Retinal pigment epithelial cell (primary cell): ENCODE measurements around the gene LRRC47.

Experiments
- DNase-seq: peaks from one replicate; pipeline ENCODE4 v3.0.0-alpha.2; 2010; ENCODE audit warnings: low read depth
- H3K4me3 ChIP-seq: 2 replicates; pipeline ENCODE4 v1.5.1; 2011; ENCODE audit warnings: mild to moderate bottlenecking, low read length, control low read depth, moderate library complexity
- TF ChIP-seq, protein P1 (sequence below): conservative IDR thresholded peaks from 2 replicates; pipeline ENCODE4 v1.5.1; 2011; ENCODE audit warnings: low read depth, low read length, control low read depth, inconsistent platforms

LRRC47 gene

GRCh38 chr1:3834701-3835100 is 38.4 kb upstream of the LRRC47 start:
- no peak overlapping the region for H3K4me3 ChIP-seq
- no peak for DNase-seq
- TF ChIP-seq, protein P1, sequence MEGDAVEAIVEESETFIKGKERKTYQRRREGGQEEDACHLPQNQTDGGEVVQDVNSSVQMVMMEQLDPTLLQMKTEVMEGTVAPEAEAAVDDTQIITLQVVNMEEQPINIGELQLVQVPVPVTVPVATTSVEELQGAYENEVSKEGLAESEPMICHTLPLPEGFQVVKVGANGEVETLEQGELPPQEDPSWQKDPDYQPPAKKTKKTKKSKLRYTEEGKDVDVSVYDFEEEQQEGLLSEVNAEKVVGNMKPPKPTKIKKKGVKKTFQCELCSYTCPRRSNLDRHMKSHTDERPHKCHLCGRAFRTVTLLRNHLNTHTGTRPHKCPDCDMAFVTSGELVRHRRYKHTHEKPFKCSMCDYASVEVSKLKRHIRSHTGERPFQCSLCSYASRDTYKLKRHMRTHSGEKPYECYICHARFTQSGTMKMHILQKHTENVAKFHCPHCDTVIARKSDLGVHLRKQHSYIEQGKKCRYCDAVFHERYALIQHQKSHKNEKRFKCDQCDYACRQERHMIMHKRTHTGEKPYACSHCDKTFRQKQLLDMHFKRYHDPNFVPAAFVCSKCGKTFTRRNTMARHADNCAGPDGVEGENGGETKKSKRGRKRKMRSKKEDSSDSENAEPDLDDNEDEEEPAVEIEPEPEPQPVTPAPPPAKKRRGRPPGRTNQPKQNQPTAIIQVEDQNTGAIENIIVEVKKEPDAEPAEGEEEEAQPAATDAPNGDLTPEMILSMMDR, result no peak

DNA sequence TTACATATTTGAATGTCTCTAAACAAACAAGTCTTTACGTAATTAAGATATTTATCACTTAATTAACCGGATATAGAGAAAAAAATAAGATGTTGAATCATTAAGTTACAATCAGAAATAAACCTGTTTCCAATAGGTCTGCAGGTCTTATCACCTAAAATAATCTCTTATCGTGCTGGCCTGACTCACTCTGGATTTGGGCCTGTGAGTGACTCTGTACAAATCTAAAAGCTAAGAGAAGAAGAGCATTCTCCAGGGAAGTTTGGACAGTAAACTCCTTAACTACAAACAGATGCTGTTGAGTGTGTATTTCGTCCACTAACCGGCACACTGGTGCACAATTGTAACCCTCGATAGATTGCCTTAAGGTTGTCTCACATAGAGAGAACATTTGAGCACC is 35.4 kb upstream of the LRRC47 start:
- TF ChIP-seq, protein P1, result no peak
- H3K4me3 ChIP-seq, result no peak overlapping the region
- DNase-seq, result no peak

DNA sequence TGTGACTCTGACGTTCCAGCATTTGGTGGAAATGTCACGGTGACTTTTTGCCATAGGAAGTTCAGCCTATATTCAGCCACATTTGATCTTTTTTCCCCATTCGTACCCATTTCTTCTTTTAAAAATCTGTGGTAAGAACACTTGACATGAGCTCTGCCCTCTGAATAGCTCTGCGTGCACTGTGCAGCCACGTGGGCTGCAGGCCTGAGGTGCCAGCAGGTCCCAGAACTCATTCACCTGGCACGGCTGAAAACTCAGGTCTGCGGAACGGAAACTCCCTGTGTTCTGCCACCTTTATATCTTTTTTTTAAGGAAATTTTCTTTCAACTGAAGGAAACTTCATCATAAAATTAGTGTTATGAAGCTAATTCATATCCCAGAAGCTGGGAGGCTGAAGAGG is 32.1 kb upstream of the LRRC47 start:
- TF ChIP-seq, protein P1, result no peak
- no peak overlapping the region for H3K4me3 ChIP-seq
- no peak for DNase-seq

DNA sequence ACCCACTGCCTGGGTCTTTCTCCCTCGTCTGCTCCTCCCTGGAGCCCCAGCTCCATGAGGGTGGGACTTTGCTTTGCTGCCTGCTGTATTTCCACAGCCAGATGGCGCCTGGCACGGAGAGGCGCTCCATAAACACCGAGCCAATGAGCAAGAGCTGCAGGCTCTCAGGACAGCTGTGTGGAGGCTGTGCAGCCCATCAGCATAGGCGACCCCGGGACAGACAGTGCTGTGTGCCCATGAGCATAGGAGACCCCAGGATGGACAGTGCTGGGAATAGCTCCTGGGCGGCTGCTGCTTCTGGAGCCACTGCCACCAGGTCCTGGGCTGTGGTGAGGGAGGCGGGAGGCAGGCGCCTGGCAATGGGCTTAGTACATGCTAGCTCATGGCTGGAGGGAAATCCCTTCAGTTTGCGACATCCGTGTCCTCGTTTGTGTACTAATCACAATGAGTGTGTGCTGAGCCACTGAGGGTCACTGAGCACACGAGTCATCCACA is 31.6 kb upstream of the LRRC47 start:
- DNase-seq, result peak; percentile 26
- no peak overlapping the region for H3K4me3 ChIP-seq
- TF ChIP-seq, protein P1, result peak; percentile 40

GRCh38 chr1:3825356-3825755 is 29.1 kb upstream of the LRRC47 start:
- TF ChIP-seq, protein P1, result no peak
- DNase-seq, result no peak
- no peak overlapping the region for H3K4me3 ChIP-seq

- TF ChIP-seq, protein P1, result no peak
- H3K4me3 ChIP-seq, result no peak overlapping the region
- DNase-seq, result no peak
Measured at GRCh38 chr1:3824650-3825049, 28.4 kb upstream of the LRRC47 start.

DNA sequence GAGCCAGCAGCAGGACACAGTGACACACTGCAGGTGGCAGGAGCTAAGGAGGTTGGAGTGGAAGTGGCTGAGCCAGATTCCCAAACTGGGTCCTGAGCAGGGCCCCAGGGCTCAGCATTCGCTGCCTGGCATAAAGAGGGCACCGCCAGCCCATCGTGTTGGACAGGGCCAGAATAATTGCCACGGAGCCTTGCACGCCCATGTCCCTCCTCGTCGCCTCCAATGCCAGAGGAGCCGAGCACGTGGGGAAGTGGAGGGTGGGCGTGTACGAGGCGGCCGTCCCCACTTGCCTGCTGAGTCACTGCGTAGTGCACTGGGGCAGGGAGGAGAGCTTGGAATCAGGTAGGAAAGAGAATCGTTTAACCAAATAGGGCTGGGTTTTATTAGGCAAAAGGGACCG is 26.1 kb upstream of the LRRC47 start:
- no peak for DNase-seq
- TF ChIP-seq, protein P1, result no peak
- no peak overlapping the region for H3K4me3 ChIP-seq
